H1 (cell line): Measurements from ENCODE around the gene ZNF608. TPM values are rescaled to one million over a fixed set of nuclear protein-coding genes. Genes with fewer than 3 reads are reported as not detected.
A peak's percentile ranks its signal among the peaks of the same experiment; 100 is the strongest.

Source experiments
- CTCF ChIA-PET: fragments of 300-600 bp; sonication (Branson Sonifier 250); formaldehyde crosslinking; loops from one replicate; lab custom pipeline; 2021; ENCODE audit not compliant: partially characterized antibody; lab: Charles Lee
- POLR2A ChIA-PET: fragments of 300-600 bp; sonication (Branson Sonifier 250); formaldehyde crosslinking; loops from one replicate; lab custom pipeline; 2021; ENCODE audit warnings: inconsistent platforms; ENCODE audit not compliant: partially characterized antibody; lab: Charles Lee
- DNase-seq, 2 experiments: peaks; one replicate each; pipeline versions ENCODE4 v3.0.0 to v3.0.0-alpha.2; 2010 to 2022; ENCODE audit warnings: low spot score in 2 of 2, low read depth in 1 of 2, mixed read lengths in 1 of 2
- FAIRE-seq: peaks from 2 replicates; lab custom pipeline; 2011; peaks lifted over from hg19 to GRCh38; lab: Jason Lieb, UNC
- H2AFZ ChIP-seq: 2 replicates; pipeline ENCODE4 v1.8.1; 2012; ENCODE audit warnings: low read length, inconsistent platforms
- H2AK5ac ChIP-seq: 2 replicates; pipeline ENCODE4 v1.6.1; 2013; ENCODE audit warnings: low read depth, low read length
- H2BK120ac ChIP-seq: replicated peaks from 2 replicates; pipeline ENCODE3; 2013; ENCODE audit warnings: low read depth, low read length, inconsistent platforms
- H2BK12ac ChIP-seq: 2 replicates; pipeline ENCODE4 v1.6.1; 2013; ENCODE audit warnings: low read depth, low read length
- H2BK15ac ChIP-seq: 2 replicates; pipeline ENCODE4 v1.6.1; 2013; ENCODE audit warnings: low read length
- H2BK20ac ChIP-seq: 2 replicates; pipeline ENCODE4 v1.6.1; 2013; ENCODE audit warnings: low read length
- H2BK5ac ChIP-seq: 2 replicates; pipeline ENCODE4 v1.6.1; 2013; ENCODE audit warnings: low read depth, low read length
- H3K14ac ChIP-seq: 2 replicates; pipeline ENCODE4 v1.6.1; 2013; ENCODE audit warnings: inconsistent platforms; ENCODE audit not compliant: insufficient read length
- H3K18ac ChIP-seq: 2 replicates; pipeline ENCODE4 v1.6.1; 2013; ENCODE audit warnings: low read length; ENCODE audit errors: extremely low read depth
- H3K23ac ChIP-seq: 2 replicates; pipeline ENCODE4 v1.6.1; 2013; ENCODE audit warnings: inconsistent platforms; ENCODE audit not compliant: insufficient read length
- H3K23me2 ChIP-seq: 2 replicates; pipeline ENCODE4 v1.6.1; 2013; ENCODE audit warnings: low read depth, low read length
- H3K27ac ChIP-seq: 2 replicates; pipeline ENCODE4 v1.6.1; 2011; ENCODE audit warnings: low read depth, low read length, inconsistent platforms
- H3K27me3 ChIP-seq, 4 experiments: replicated peaks in 1 of 4; 1 replicate in 1 of 4; 2 replicates in 3 of 4; pipeline versions ENCODE4 v1.6.1 to v1.8.1; 2011 to 2013; ENCODE audit warnings: low read length in 3 of 4, mild to moderate bottlenecking in 3 of 4, inconsistent platforms in 2 of 4, mixed read lengths in 2 of 4, moderate library complexity in 1 of 4; ENCODE audit not compliant: control insufficient read depth in 3 of 4, insufficient read depth in 3 of 4; ENCODE audit errors: extremely low read depth in 1 of 4
- H3K36me3 ChIP-seq, 4 experiments: 2 replicates each; pipeline versions ENCODE4 v1.6.1 to v1.8.1; 2011 to 2013; ENCODE audit warnings: mild to moderate bottlenecking in 4 of 4, low read length in 3 of 4, moderate library complexity in 2 of 4, control low read depth in 1 of 4, inconsistent platforms in 1 of 4; ENCODE audit not compliant: insufficient read depth in 4 of 4, control insufficient read depth in 2 of 4
- H3K4ac ChIP-seq: replicated peaks from 2 replicates; pipeline ENCODE3; 2013; ENCODE audit warnings: low read length, low read depth, mixed read lengths, inconsistent platforms; ENCODE audit not compliant: insufficient read length
- H3K4me1 ChIP-seq, 4 experiments: replicated peaks in 1 of 4; 1 replicate in 1 of 4; 2 replicates in 3 of 4; pipeline versions ENCODE4 v1.6.1 to v1.8.1; 2011 to 2013; ENCODE audit warnings: low read length in 3 of 4, inconsistent platforms in 2 of 4, mixed read lengths in 1 of 4; ENCODE audit not compliant: insufficient read depth in 4 of 4, control insufficient read depth in 3 of 4
- H3K4me2 ChIP-seq, 2 experiments: 2 replicates each; pipeline versions ENCODE4 v1.6.1 to v1.8.1; 2011 to 2013; ENCODE audit warnings: low read depth in 2 of 2, low read length in 2 of 2, control low read depth in 1 of 2, inconsistent platforms in 1 of 2, mild to moderate bottlenecking in 1 of 2; ENCODE audit not compliant: insufficient read depth in 1 of 2
- H3K4me3 ChIP-seq, 4 experiments: fragments of 200-600, 300-600 bp in 1 of 4; sonication (generic), shearing (Covaris generic), sonication (Bioruptor Twin) in 1 of 4; 2 replicates each; pipeline versions ENCODE4 v1.5.1 to v1.8.1; 2011 to 2016; ENCODE audit warnings: low read length in 4 of 4, low read depth in 3 of 4, control low read depth in 2 of 4, inconsistent platforms in 2 of 4, mild to moderate bottlenecking in 2 of 4, mixed read lengths in 1 of 4, moderate library complexity in 1 of 4; ENCODE audit not compliant: insufficient read depth in 2 of 4; ENCODE audit errors: extremely low read depth in 1 of 4
- H3K56ac ChIP-seq: replicated peaks from 2 replicates; pipeline ENCODE3; 2013; ENCODE audit warnings: low read depth, mild to moderate bottlenecking, mixed read lengths, low read length, inconsistent platforms; ENCODE audit not compliant: insufficient read length
- H3K79me1 ChIP-seq: 2 replicates; pipeline ENCODE4 v1.6.1; 2013; ENCODE audit warnings: low read depth, low read length, control low read depth
- H3K79me2 ChIP-seq, 2 experiments: 2 replicates each; pipeline versions ENCODE4 v1.6.1 to v1.8.1; 2012 to 2013; ENCODE audit warnings: low read length in 2 of 2, mild to moderate bottlenecking in 2 of 2, inconsistent platforms in 1 of 2; ENCODE audit not compliant: insufficient read depth in 2 of 2, control insufficient read depth in 1 of 2
- H3K9ac ChIP-seq, 4 experiments: replicated peaks in 1 of 4; 1 replicate in 1 of 4; 2 replicates in 3 of 4; pipeline versions ENCODE4 v1.6.1 to v1.8.1; 2011 to 2013; ENCODE audit warnings: low read depth in 3 of 4, low read length in 3 of 4, control low read depth in 2 of 4, mild to moderate bottlenecking in 2 of 4, moderate library complexity in 2 of 4, inconsistent platforms in 1 of 4; ENCODE audit errors: extremely low read depth in 1 of 4
- H3K9me3 ChIP-seq, 2 experiments: 2 replicates each; pipeline versions ENCODE4 v1.6.1 to v1.8.1; 2012 to 2013; ENCODE audit warnings: mild to moderate bottlenecking in 2 of 2, moderate library complexity in 2 of 2, control low read depth in 1 of 2, inconsistent platforms in 1 of 2, low read depth in 1 of 2, low read length in 1 of 2, mixed read lengths in 1 of 2; ENCODE audit not compliant: insufficient read depth in 2 of 2
- H4K20me1 ChIP-seq, 2 experiments: replicated peaks in 1 of 2; 2 replicates each; pipeline versions ENCODE3 to v1.8.1; 2011 to 2013; ENCODE audit warnings: inconsistent platforms in 2 of 2, low read length in 2 of 2, mild to moderate bottlenecking in 1 of 2; ENCODE audit not compliant: insufficient read depth in 2 of 2, control insufficient read depth in 1 of 2
- H4K5ac ChIP-seq: 2 replicates; pipeline ENCODE4 v1.6.1; 2013; ENCODE audit warnings: low read length, low read depth, mixed read lengths, inconsistent platforms; ENCODE audit not compliant: insufficient read length
- H4K8ac ChIP-seq: 2 replicates; pipeline ENCODE4 v1.8.0; 2013; ENCODE audit warnings: mild to moderate bottlenecking, moderate library complexity, low read length, inconsistent platforms; ENCODE audit not compliant: insufficient read depth; ENCODE audit errors: extremely low read depth
- H4K91ac ChIP-seq: replicated peaks from 2 replicates; pipeline ENCODE3; 2013; ENCODE audit warnings: low read length, mixed read lengths, inconsistent platforms; ENCODE audit not compliant: insufficient read length
- SAP30 ChIP-seq: fragments of 300-600 bp; sonication (generic); IDR thresholded peaks from 2 replicates; pipeline ENCODE4 v1.7.1; 2012; ENCODE audit warnings: low read length, moderate library complexity, mild to moderate bottlenecking, inconsistent platforms; ENCODE audit not compliant: insufficient read depth, insufficient replicate concordance
- WGBS, 2 experiments: shearing (Covaris generic) in 1 of 2; methylation state at CpG; one replicate each; pipeline versions ENCODE4 v1.1.6 to v1.1.7; 2013 to 2015; ENCODE audit warnings: low lambda C conversion rate in 2 of 2, mixed read lengths in 2 of 2, inconsistent platforms in 1 of 2, low coverage in 1 of 2, missing lambda C conversion rate in 1 of 2; ENCODE audit not compliant: insufficient replicate concordance in 2 of 2, insufficient coverage in 1 of 2, insufficient read length in 1 of 2; ENCODE audit errors: extremely low coverage in 1 of 2, missing lambda C conversion rate in 1 of 2; 5-methylcytosine and 5-hydroxymethylcytosine counted together
- polyA plus RNA-seq, 7 experiments: library from polyadenylated mRNA; depleted of rRNA in 3 of 7; stranded (reverse) in 5 of 7; unstranded in 2 of 7; fragments of >200 nt in 5 of 7; fragments of 200-250 nt in 2 of 7; gene quantifications; 1 replicate in 5 of 7; 2 replicates in 1 of 7; 4 replicates in 1 of 7; pipeline versions ENCODE4 v1.2.1 to v1.2.3, GENCODE V29; 2011 to 2013; ENCODE audit warnings: missing spikeins in 2 of 7, mixed read lengths in 2 of 7
- total RNA-seq: library from RNA; stranded (reverse); fragmentation: NEBNext Ultra II Directional; extraction: Animal tissue kit (Norgen Biotek cat#: 25700); gene quantifications from 2 replicates; pipeline ENCODE4 v1.2.1, GENCODE V29; 2021

ZNF608 gene
- total and polyA plus RNA-seq, 2 of the 8 experiments (the other 6 are each of a cell fraction or from before 2014, with no cell fraction given), result 17.2 to 40.8 TPM

DNA sequence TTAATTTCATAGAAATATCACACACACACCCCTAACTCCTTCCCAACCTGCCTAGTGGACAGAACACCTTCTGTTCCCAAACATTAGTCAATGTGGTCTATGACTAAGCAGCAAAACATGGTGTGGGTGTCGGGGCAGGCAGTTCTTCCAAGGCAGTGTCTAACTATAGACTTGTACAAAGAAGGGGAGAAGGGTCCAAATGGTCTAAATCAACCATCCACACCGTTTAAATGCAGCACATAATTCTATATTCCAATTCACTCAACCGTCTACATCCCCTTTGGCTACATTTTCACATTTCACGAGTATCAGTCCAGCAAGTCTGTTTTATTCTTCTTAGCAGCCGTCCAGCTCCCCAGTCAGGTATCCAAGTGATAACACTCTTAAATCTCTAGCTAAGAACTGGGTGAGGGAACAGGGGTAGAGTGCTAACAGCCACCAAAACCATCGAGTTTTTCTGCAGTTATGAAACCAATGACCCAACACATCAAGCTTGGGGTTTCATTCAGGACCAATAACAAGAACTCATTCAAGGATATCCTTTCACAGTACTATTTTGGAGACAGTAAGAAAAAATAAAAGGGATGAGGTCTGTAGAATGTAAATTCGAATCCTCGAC lies 3.3 kb downstream of the ZNF608 start:
- no peak overlapping the region for H3K27ac ChIP-seq
- no peak overlapping the region for H3K4ac ChIP-seq
- peaks cover 14% of the 10 kb centered on the region for H3K23me2 ChIP-seq
- no peak overlapping the region for H2BK20ac ChIP-seq
- H4K5ac ChIP-seq, result no peak overlapping the region
- H3K9ac ChIP-seq, result no peak overlapping the region; a peak in 1 of 7 replicates
- peaks cover 0 to 11% (median 0%) of the 10 kb centered on the region in 4 experiments; a peak in 1 of 8 replicates for H3K36me3 ChIP-seq
- peaks cover 0 to 4% of the 10 kb centered on the region in 2 experiments; a peak in 1 of 4 replicates for H3K9me3 ChIP-seq
- H3K18ac ChIP-seq, result no peak overlapping the region; the same call in 1 of the 2 replicates
- no peak for FAIRE-seq
- no peak overlapping the region for H4K8ac ChIP-seq
- H4K91ac ChIP-seq, result peak overlapping the region; percentile 12
- peak in 1 of 2 experiments; percentile 38 for DNase-seq
- peaks cover 3 to 17% of the 10 kb centered on the region in 2 experiments for H4K20me1 ChIP-seq
- 71% methylated on average over 8 of the region's 8 CpGs; no CpG with 5 or more reads in 1 of the 2 experiments for WGBS, 2 experiments
- H3K56ac ChIP-seq, result no peak overlapping the region
- H3K4me2 ChIP-seq, result peak overlapping the region; percentile 77 to 87
- H2AFZ ChIP-seq, result no peak overlapping the region
- no peaks in the 10 kb centered on the region for H3K27me3 ChIP-seq
- CTCF ChIA-PET, result no interaction called here
- H3K79me2 ChIP-seq, result peaks cover 26 to 93% of the 10 kb centered on the region in 2 experiments
- H3K4me1 ChIP-seq, result peaks cover 7 to 30% (median 19%) of the 10 kb centered on the region in 4 experiments
- no peak overlapping the region for H2BK120ac ChIP-seq
- peak overlapping the region; percentile 50 to 94 (median 82) for H3K4me3 ChIP-seq
- no peak overlapping the region for H2BK5ac ChIP-seq
- H2BK15ac ChIP-seq, result no peak overlapping the region
- no peak overlapping the region for H2BK12ac ChIP-seq
- no peak overlapping the region for H3K23ac ChIP-seq
- POLR2A ChIA-PET, result interaction anchor here (0.6 kb wide), 1 partner anchor 253 kb away, joined by 4 read pairs; no protein-coding TSS in a partner anchor
- H2AK5ac ChIP-seq, result no peak overlapping the region
- no peak overlapping the region for H3K14ac ChIP-seq
- H3K79me1 ChIP-seq, result peaks cover 3% of the 10 kb centered on the region
- TF ChIP-seq SAP30, result no peak
